Peyer's patch (tissue), 4 donors: ENCODE results near the gene HTR7. TPM values are rescaled to one million over a fixed set of nuclear protein-coding genes. Genes with fewer than 3 reads are reported as not detected.

Experiments used
- DNase-seq, 3 donors: peaks; one replicate each; pipeline ENCODE4 v3.0.0-alpha.2; 2017 to 2019
- H3K27ac ChIP-seq, 4 donors: fragments of 200-600 bp; sonication (generic); one replicate each; pipeline ENCODE4 v1.5.1; 2016 to 2019
- H3K27me3 ChIP-seq, 2 donors: fragments of 200-600 bp; sonication (generic); one replicate each; pipeline ENCODE4 v1.5.1; 2019
- H3K36me3 ChIP-seq, 3 donors: fragments of 200-600 bp; sonication (generic); one replicate each; pipeline ENCODE4 v1.5.1; 2016 to 2019
- H3K4me1 ChIP-seq, 4 donors: fragments of 200-600 bp; sonication (generic); one replicate each; pipeline ENCODE4 v1.5.1; 2016 to 2019
- H3K4me3 ChIP-seq, 4 donors: fragments of 200-600 bp; sonication (generic); 1 replicate in 3 of 4; 2 replicates in 1 of 4; pipeline ENCODE4 v1.5.1; 2016 to 2019; ENCODE audit warnings: mild to moderate bottlenecking in 1 of 4
- H3K9me3 ChIP-seq, 4 donors: fragments of 200-600 bp; sonication (generic); one replicate each; pipeline ENCODE4 v1.5.1; 2016 to 2019; ENCODE audit warnings: mild to moderate bottlenecking in 1 of 4
- POLR2A ChIP-seq, 2 donors: fragments of 450-650 bp; IDR thresholded peaks; one replicate each; pipeline ENCODE4 v1.5.1; 2017; ENCODE audit warnings: antibody characterized with exemption in 2 of 2, mild to moderate bottlenecking in 2 of 2, moderate library complexity in 2 of 2
- total RNA-seq, 4 donors: library from RNA; depleted of rRNA; stranded (reverse); fragments of >200 nt; gene quantifications; one replicate each; pipeline ENCODE4 v1.1.0, GENCODE V29; 2016
- TF ChIP-seq, protein P1 (sequence below), 6 experiments: fragments of 450-650 bp in 4 of 6; fragments of 200-600 bp in 2 of 6; sonication (generic) in 1 of 6; IDR thresholded peaks; one replicate each; pipeline ENCODE4 v1.5.1; 2017 to 2019; ENCODE audit warnings: antibody characterized with exemption in 6 of 6, mild to moderate bottlenecking in 3 of 6, moderate library complexity in 1 of 6

The HTR7 gene
- total RNA-seq, 4 donors from 2014 or later, result 0.35 to 9.1 (median 0.85) TPM

DNA sequence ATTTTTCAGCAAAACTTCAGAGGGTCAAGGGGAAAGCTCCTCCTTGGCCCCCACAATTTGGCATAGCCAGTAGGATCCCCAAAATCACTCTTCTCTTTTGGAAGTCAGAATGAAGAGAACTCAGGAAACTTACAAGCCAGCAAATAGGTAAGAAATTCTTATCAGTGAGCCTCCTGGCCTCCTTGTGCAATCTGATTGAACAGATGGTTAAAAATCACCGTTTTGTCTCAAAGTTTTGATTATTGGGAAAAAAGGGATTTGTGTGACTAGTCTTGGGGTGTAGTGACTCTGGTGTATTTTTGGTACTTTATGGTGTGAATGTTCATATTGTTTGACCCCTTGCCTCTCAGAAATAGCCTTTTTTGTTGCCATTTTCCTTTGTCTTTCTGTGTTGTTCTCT is 56.2 kb downstream of the HTR7 start:
- no peak for DNase-seq
- Histone ChIP-seq H3K27ac (no peak overlapping the region), H3K9me3 (no peaks in the 10 kb centered on the region), H3K36me3 (no peaks in the 10 kb centered on the region), H3K27me3 (no peaks in the 10 kb centered on the region), H3K4me3 (no peak overlapping the region), H3K4me1 (no peaks in the 10 kb centered on the region)
- no peak for TF ChIP-seq POLR2A (IDR thresholded peaks at IDR 0.05)
- TF ChIP-seq, protein P1, sequence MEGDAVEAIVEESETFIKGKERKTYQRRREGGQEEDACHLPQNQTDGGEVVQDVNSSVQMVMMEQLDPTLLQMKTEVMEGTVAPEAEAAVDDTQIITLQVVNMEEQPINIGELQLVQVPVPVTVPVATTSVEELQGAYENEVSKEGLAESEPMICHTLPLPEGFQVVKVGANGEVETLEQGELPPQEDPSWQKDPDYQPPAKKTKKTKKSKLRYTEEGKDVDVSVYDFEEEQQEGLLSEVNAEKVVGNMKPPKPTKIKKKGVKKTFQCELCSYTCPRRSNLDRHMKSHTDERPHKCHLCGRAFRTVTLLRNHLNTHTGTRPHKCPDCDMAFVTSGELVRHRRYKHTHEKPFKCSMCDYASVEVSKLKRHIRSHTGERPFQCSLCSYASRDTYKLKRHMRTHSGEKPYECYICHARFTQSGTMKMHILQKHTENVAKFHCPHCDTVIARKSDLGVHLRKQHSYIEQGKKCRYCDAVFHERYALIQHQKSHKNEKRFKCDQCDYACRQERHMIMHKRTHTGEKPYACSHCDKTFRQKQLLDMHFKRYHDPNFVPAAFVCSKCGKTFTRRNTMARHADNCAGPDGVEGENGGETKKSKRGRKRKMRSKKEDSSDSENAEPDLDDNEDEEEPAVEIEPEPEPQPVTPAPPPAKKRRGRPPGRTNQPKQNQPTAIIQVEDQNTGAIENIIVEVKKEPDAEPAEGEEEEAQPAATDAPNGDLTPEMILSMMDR (IDR thresholded peaks at IDR 0.05), result no peak

DNA sequence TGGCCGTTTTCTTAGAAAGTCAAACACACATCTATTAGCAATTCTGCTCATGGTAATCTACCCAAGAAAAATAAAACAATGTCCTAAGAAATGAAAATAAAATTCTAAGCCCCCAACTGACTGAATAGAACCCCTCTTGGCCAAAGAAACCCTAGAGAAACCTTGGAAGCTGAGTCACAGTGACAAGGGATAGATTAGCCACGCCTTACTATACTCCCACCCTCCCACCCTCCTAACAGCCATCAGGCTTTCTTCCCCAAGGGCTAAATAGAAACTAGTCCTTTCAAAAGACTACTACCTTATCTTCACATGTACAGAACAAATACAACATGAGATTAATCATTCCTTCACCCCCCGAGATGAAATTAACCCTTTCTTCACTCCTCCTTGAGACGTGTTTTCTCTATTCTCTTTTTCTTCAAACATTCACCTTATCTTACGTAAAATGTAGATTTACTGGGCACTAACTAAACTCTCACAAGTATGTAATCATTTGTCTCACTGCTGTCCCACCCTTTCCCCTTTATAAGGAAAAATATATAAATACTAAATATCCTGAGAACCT is 57.5 kb downstream of the HTR7 start:
- no peak overlapping the region for H3K4me3 ChIP-seq
- H3K27ac ChIP-seq, result no peak overlapping the region
- no peaks in the 10 kb centered on the region for H3K4me1 ChIP-seq
- no peaks in the 10 kb centered on the region for H3K36me3 ChIP-seq
- TF ChIP-seq, protein P1 (IDR thresholded peaks at IDR 0.05), result no peak
- no peak for TF ChIP-seq POLR2A (IDR thresholded peaks at IDR 0.05)
- no peaks in the 10 kb centered on the region for H3K9me3 ChIP-seq
- no peak for DNase-seq
- no peaks in the 10 kb centered on the region for H3K27me3 ChIP-seq

DNA sequence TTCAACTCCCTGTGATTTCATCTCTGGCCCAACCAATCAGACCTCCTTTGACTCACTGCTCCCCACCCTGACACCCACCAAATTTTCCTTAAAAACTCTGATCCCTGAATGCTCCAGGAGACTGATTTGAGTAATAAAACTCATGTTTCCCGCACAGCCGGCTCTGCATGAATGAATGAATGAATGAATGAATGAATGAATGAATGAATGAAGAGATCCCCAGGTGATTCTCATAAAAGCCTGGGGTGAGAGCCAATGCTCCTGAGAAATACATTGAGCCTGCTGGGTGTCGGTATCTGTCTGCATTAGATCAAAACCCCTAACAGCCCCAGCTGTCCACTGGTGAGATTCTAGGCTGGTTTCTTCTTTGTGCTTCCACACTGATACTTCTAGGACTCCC is 58.7 kb downstream of the HTR7 start:
- no peak overlapping the region for H3K4me3 ChIP-seq
- TF ChIP-seq, protein P1 (IDR thresholded peaks at IDR 0.05), result no peak
- no peak for TF ChIP-seq POLR2A (IDR thresholded peaks at IDR 0.05)
- DNase-seq, result no peak
- no peaks in the 10 kb centered on the region for H3K36me3 ChIP-seq
- H3K27me3 ChIP-seq, result no peaks in the 10 kb centered on the region
- H3K4me1 ChIP-seq, result no peaks in the 10 kb centered on the region
- H3K9me3 ChIP-seq, result no peaks in the 10 kb centered on the region
- H3K27ac ChIP-seq, result no peak overlapping the region

DNA sequence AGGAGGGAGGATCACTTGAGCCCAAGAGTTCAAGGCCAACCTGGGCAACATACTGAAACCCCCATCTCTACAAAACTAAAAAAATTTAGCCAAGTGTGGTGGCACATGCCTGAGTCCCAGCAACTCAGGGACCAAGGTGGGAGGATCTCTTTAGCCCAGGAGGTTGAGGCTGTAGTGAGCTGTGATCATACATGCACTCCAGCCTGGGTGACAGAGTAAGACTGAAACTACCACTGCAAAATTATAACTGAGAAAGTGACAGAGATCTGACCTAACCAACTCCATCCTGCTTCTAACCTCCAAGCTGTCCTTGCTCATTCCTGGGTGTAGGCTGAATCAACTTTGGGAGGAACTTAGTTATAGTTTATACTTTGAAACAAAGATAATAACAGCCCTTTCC is 59.4 kb downstream of the HTR7 start:
- DNase-seq, result no peak
- Histone ChIP-seq H3K27ac (no peak overlapping the region), H3K4me1 (no peaks in the 10 kb centered on the region), H3K27me3 (no peaks in the 10 kb centered on the region), H3K36me3 (no peaks in the 10 kb centered on the region), H3K4me3 (no peak overlapping the region), H3K9me3 (no peaks in the 10 kb centered on the region)
- TF ChIP-seq, protein P1 (IDR thresholded peaks at IDR 0.05), result no peak
- no peak for TF ChIP-seq POLR2A (IDR thresholded peaks at IDR 0.05)

DNA sequence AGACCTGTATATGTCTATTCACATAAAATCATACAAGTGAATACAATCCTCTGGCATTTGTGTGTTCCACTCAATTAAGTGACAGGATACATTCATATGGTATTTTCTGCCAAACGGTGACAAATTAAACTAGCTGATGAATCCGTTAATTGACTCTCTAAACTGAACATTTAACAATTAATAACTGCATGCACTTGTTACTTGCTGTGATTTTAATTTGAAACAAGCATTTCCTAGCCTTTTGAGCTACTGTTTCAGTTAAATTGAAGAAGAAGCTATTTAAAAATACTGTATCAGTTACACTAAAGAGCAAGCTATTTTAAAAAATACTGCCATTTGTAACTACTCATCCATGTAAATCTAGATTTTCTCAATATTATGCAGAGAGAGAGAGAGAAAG is 67.4 kb downstream of the HTR7 start:
- Histone ChIP-seq H3K4me1 (no peaks in the 10 kb centered on the region), H3K27me3 (no peaks in the 10 kb centered on the region), H3K9me3 (no peaks in the 10 kb centered on the region), H3K4me3 (no peak overlapping the region), H3K27ac (no peak overlapping the region), H3K36me3 (no peaks in the 10 kb centered on the region)
- DNase-seq, result no peak
- no peak for TF ChIP-seq POLR2A (IDR thresholded peaks at IDR 0.05)
- TF ChIP-seq, protein P1 (IDR thresholded peaks at IDR 0.05), result no peak

DNA sequence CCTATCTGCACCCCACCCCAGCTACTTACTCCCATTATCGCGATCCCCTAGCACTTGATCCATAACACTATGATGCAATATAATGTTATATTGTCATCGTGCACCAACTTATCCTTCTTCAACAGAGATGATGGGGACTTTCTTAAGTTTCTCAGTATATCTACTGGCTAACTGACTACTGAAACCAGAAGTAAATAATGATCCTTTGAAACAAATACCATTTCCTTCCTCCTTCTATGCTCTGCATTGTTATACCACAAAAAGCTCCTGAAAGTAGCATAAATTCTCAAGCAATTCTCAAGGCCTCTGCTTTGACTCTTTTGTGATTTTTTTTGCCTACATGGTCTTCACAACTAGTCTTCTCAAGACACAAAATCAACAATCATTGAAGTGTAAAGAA is 68.9 kb downstream of the HTR7 start:
- DNase-seq, result no peak
- Histone ChIP-seq H3K27me3 (no peaks in the 10 kb centered on the region), H3K4me3 (no peak overlapping the region), H3K27ac (no peak overlapping the region), H3K9me3 (no peaks in the 10 kb centered on the region), H3K36me3 (no peaks in the 10 kb centered on the region), H3K4me1 (no peaks in the 10 kb centered on the region)
- no peak for TF ChIP-seq POLR2A (IDR thresholded peaks at IDR 0.05)
- TF ChIP-seq, protein P1 (IDR thresholded peaks at IDR 0.05), result no peak
